ENCODE results near the gene SRR. TPM values are rescaled to one million over a fixed set of nuclear protein-coding genes. Genes with fewer than 3 reads are reported as not detected.
A peak's percentile ranks its signal among the peaks of the same experiment; 100 is the strongest.

SRR gene
- total RNA-seq, 1 donor from 2014 or later, result 22.0 TPM

DNA sequence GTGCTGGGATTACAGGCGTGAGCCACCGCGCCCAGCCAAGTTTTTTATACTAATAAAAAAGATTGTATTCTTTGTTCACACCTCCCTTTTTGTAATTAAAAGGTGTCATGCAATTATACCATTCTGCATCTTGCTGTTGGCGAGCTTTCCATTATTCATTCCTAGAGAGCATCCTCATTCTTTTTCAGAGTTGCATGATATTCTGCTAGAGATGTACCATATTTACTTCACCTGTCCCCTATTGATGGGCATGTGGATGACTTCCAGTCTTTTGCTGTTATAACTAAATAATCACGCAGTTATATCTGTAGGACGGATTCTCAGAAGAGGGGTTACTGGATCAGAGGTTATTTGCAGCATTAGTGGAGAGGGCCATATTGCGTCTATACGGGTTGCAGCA lies 50.6 kb downstream of the SRR start:
- H3K27me3 Mint-ChIP-seq (ENCODE audit: unreplicated experiment), result no peaks in the 10 kb centered on the region
- no peak overlapping the region for H3K4me3 Mint-ChIP-seq (ENCODE audit: unreplicated experiment)
- TF ChIP-seq, protein P1, sequence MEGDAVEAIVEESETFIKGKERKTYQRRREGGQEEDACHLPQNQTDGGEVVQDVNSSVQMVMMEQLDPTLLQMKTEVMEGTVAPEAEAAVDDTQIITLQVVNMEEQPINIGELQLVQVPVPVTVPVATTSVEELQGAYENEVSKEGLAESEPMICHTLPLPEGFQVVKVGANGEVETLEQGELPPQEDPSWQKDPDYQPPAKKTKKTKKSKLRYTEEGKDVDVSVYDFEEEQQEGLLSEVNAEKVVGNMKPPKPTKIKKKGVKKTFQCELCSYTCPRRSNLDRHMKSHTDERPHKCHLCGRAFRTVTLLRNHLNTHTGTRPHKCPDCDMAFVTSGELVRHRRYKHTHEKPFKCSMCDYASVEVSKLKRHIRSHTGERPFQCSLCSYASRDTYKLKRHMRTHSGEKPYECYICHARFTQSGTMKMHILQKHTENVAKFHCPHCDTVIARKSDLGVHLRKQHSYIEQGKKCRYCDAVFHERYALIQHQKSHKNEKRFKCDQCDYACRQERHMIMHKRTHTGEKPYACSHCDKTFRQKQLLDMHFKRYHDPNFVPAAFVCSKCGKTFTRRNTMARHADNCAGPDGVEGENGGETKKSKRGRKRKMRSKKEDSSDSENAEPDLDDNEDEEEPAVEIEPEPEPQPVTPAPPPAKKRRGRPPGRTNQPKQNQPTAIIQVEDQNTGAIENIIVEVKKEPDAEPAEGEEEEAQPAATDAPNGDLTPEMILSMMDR (IDR thresholded peaks at IDR 0.05; ENCODE audit: partially characterized antibody, unreplicated experiment), result no peak
- H3K36me3 Mint-ChIP-seq (ENCODE audit: unreplicated experiment), result no peaks in the 10 kb centered on the region
- no peak overlapping the region for H3K27ac Mint-ChIP-seq (ENCODE audit: unreplicated experiment)
- no peak for DNase-seq
- H3K9me3 Mint-ChIP-seq (ENCODE audit: unreplicated experiment), result peaks cover 3% of the 10 kb centered on the region
- H3K4me1 Mint-ChIP-seq (ENCODE audit: low read depth, unreplicated experiment), result no peaks in the 10 kb centered on the region

- H3K4me3 Mint-ChIP-seq (ENCODE audit: unreplicated experiment), result no peak overlapping the region
- H3K4me1 Mint-ChIP-seq (ENCODE audit: low read depth, unreplicated experiment), result no peaks in the 10 kb centered on the region
- H3K36me3 Mint-ChIP-seq (ENCODE audit: unreplicated experiment), result no peaks in the 10 kb centered on the region
- TF ChIP-seq, protein P1 (IDR thresholded peaks at IDR 0.05; ENCODE audit: partially characterized antibody, unreplicated experiment), result no peak
- no peak overlapping the region for H3K27ac Mint-ChIP-seq (ENCODE audit: unreplicated experiment)
- no peak for DNase-seq
- no peaks in the 10 kb centered on the region for H3K27me3 Mint-ChIP-seq (ENCODE audit: unreplicated experiment)
- peaks cover 3% of the 10 kb centered on the region for H3K9me3 Mint-ChIP-seq (ENCODE audit: unreplicated experiment)
Measured at GRCh38 chr17:2357237-2357636, 53.5 kb downstream of the SRR start.

DNA sequence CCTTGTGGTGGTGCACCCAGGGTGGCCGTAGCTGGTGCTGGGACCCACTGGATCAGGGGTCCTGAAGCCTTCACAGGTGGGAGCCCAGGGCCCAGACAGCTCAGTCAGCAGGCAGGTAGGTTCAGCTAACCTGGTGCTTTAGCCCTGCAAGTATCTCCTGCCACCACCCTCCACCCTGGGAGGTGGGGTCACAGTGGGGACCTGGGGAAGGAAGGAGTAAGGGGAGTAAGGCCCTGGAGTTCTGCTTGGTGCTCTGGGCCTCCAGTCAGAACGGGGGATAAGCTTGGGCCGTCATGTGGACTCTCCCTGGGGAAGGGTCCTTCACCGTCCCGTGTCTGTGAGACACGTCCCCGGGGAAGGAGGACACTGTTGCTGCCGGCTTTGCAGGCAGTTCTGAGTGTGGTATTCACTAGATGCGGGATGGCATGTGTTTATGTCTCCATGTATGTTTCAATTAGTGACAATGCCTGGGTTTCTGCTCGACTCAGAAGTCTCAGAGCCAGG lies 54.2 kb downstream of the SRR start:
- Mint-ChIP-seq H3K27ac (ENCODE audit: unreplicated experiment) (no peak overlapping the region), H3K4me3 (ENCODE audit: unreplicated experiment) (no peak overlapping the region)
- TF ChIP-seq, protein P1 (IDR thresholded peaks at IDR 0.05; ENCODE audit: partially characterized antibody, unreplicated experiment), result no peak

DNA sequence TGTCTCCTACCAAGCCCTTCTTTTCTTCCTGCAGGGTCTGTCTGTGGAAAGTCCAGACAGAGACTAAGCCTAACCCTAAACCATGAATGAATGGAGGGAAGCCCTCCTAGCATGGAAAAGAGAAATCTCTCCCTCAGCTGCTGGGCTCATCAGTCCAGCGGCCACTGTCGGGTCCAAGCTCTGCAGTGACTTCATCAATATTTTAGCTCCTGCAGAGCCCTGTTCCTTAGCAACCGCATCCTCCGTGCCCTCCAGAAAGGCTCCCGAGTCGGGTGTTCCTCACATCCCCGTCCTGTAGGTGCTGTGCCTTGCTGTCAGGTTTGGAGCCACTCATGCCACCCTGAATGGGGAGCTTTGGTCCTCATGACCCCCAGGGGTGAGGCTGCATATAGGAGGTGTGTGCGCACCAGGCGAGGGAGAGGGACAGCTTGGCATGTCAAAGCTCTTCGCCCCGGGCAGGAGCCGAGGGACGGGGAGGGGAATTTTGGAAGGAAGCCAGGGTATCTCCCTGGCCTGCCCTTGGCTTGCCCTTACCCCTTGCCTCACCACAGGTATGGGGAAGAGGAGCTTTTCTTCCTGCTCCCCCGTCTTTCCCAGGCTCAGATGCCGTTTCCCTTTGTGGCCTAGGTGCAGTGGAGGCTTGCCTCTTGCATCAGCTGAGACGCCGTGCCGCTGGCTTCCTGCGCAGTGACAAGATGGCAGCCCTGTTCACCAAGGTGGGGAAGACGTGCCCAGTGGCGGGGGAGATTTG lies 57.4 kb downstream of the SRR start:
- H3K4me3 Mint-ChIP-seq (ENCODE audit: unreplicated experiment), result no peak overlapping the region

More for the DNA sequence above, 54.2 kb downstream of the SRR start:
- no peak for DNase-seq
- peaks cover 3% of the 10 kb centered on the region for H3K9me3 Mint-ChIP-seq (ENCODE audit: unreplicated experiment)
- no peaks in the 10 kb centered on the region for H3K4me1 Mint-ChIP-seq (ENCODE audit: low read depth, unreplicated experiment)
- H3K27me3 Mint-ChIP-seq (ENCODE audit: unreplicated experiment), result peaks cover 1% of the 10 kb centered on the region
- H3K36me3 Mint-ChIP-seq (ENCODE audit: unreplicated experiment), result no peaks in the 10 kb centered on the region

More for the DNA sequence above, 57.4 kb downstream of the SRR start:
- TF ChIP-seq, protein P1 (IDR thresholded peaks at IDR 0.05; ENCODE audit: partially characterized antibody, unreplicated experiment), result no peak
- Mint-ChIP-seq H3K36me3 (ENCODE audit: unreplicated experiment) (no peaks in the 10 kb centered on the region), H3K27me3 (ENCODE audit: unreplicated experiment) (peaks cover 5% of the 10 kb centered on the region), H3K27ac (ENCODE audit: unreplicated experiment) (no peak overlapping the region), H3K9me3 (ENCODE audit: unreplicated experiment) (peaks cover 3% of the 10 kb centered on the region), H3K4me1 (ENCODE audit: low read depth, unreplicated experiment) (peaks cover 4% of the 10 kb centered on the region)
- peak; percentile 28 for DNase-seq
